Activated CD4-positive, alpha-beta memory T cell treated with anti-CD3 and anti-CD28 coated beads, Interleukin-2, amount 10 ng/mL, durations not matched to agents 7 days and 5 days (primary cell): ENCODE data around the gene BRF1. TPM values are rescaled to one million over a fixed set of nuclear protein-coding genes. Genes with fewer than 3 reads are reported as not detected.
A peak's percentile ranks its signal among the peaks of the same experiment; 100 is the strongest.

Experiments
- CTCF ChIA-PET: fragments of 350-600 bp; sonication (Branson Sonifier 250); formaldehyde crosslinking; loops from one replicate; lab custom pipeline; 2021; ENCODE audit warnings: antibody characterized with exemption, inconsistent platforms; lab: Charles Lee
- POLR2A ChIA-PET: fragments of 350-600 bp; sonication (Branson Sonifier 250); formaldehyde crosslinking; loops from one replicate; lab custom pipeline; 2021; ENCODE audit warnings: antibody characterized with exemption; lab: Charles Lee
- DNase-seq: peaks from one replicate; pipeline ENCODE4 v3.0.0-alpha.2; 2020
- H3K27ac Mint-ChIP-seq: one replicate; pipeline ENCODE4 v1.8.0; 2021; ENCODE audit warnings: mild to moderate bottlenecking, mixed read lengths
- H3K27me3 Mint-ChIP-seq: one replicate; pipeline ENCODE4 v1.8.0; 2021; ENCODE audit warnings: mixed read lengths
- H3K36me3 Mint-ChIP-seq: one replicate; pipeline ENCODE4 v1.8.0; 2021; ENCODE audit warnings: low read depth, mixed read lengths
- H3K4me1 Mint-ChIP-seq: one replicate; pipeline ENCODE4 v1.8.0; 2021; ENCODE audit warnings: mixed read lengths
- H3K4me3 Mint-ChIP-seq: one replicate; pipeline ENCODE4 v1.8.0; 2021; ENCODE audit warnings: mild to moderate bottlenecking, mixed read lengths
- H3K9me3 Mint-ChIP-seq: one replicate; pipeline ENCODE4 v1.8.0; 2021; ENCODE audit warnings: mixed read lengths
- total RNA-seq, 2 experiments: library from RNA; stranded (reverse); gene quantifications; one replicate each; pipeline ENCODE4 v1.2.3, GENCODE V29; 2021

The BRF1 gene
- total RNA-seq, 2 experiments from 2014 or later: 37.4 to 40.7 TPM

- H3K4me1 Mint-ChIP-seq: peaks cover 12% of the 10 kb centered on the region
- no peak for DNase-seq
- no peak overlapping the region for H3K27ac Mint-ChIP-seq
- POLR2A ChIA-PET: no interaction called here
- no peaks in the 10 kb centered on the region for H3K9me3 Mint-ChIP-seq
- no peaks in the 10 kb centered on the region for H3K36me3 Mint-ChIP-seq
- CTCF ChIA-PET: interaction anchor here (1.1 to 2.0 kb wide), 3 partner anchors 11 to 151 kb away, joined by 3 to 8 read pairs (median 3); no protein-coding TSS in a partner anchor
- no peak overlapping the region for H3K4me3 Mint-ChIP-seq
- peaks cover 17% of the 10 kb centered on the region for H3K27me3 Mint-ChIP-seq
These were observed 99.5 kb downstream of the BRF1 start for GRCh38 chr14:105201156-105201924.

- no peaks in the 10 kb centered on the region for H3K9me3 Mint-ChIP-seq
These were observed 100.2 kb downstream of the BRF1 start for GRCh38 chr14:105200641-105201040.

GRCh38 chr14:105200074-105200473 is 100.7 kb downstream of the BRF1 start:
- Mint-ChIP-seq H3K4me3 (no peak overlapping the region), H3K27me3 (peaks cover 23% of the 10 kb centered on the region), H3K36me3 (no peaks in the 10 kb centered on the region), H3K27ac (no peak overlapping the region), H3K4me1 (peaks cover 17% of the 10 kb centered on the region), H3K9me3 (no peaks in the 10 kb centered on the region)
- CTCF ChIA-PET: interaction anchor here (0.8 kb wide), 1 partner anchor 152 kb away, joined by 4 read pairs; no protein-coding TSS in a partner anchor
- POLR2A ChIA-PET: interaction anchor here (1.3 kb wide), 1 partner anchor 105 kb away, joined by 3 read pairs; no protein-coding TSS in a partner anchor
- DNase-seq: no peak

More at GRCh38 chr14:105200641-105201040, 100.2 kb downstream of the BRF1 start:
- no peak overlapping the region for H3K4me3 Mint-ChIP-seq
- ChIA-PET CTCF (interaction anchor here (2.0 kb wide), 1 partner anchor 151 kb away, joined by 8 read pairs; no protein-coding TSS in a partner anchor), POLR2A (no interaction called here)
- H3K36me3 Mint-ChIP-seq: no peaks in the 10 kb centered on the region
- peaks cover 20% of the 10 kb centered on the region for H3K27me3 Mint-ChIP-seq
- H3K27ac Mint-ChIP-seq: no peak overlapping the region
- peaks cover 14% of the 10 kb centered on the region for H3K4me1 Mint-ChIP-seq
- no peak for DNase-seq

GRCh38 chr14:105199093-105199492 is 101.7 kb downstream of the BRF1 start:
- CTCF ChIA-PET: no interaction called here

GRCh38 chr14:105198588-105198987 is 102.2 kb downstream of the BRF1 start:
- peaks cover 29% of the 10 kb centered on the region for H3K4me1 Mint-ChIP-seq
- ChIA-PET POLR2A (interaction anchor here (1.1 kb wide), 1 partner anchor 95 kb away, joined by 3 read pairs; no protein-coding TSS in a partner anchor), CTCF (no interaction called here)
- H3K4me3 Mint-ChIP-seq: no peak overlapping the region
- no peak overlapping the region for H3K27ac Mint-ChIP-seq
- peaks cover 31% of the 10 kb centered on the region for H3K27me3 Mint-ChIP-seq
- DNase-seq: no peak
- no peaks in the 10 kb centered on the region for H3K9me3 Mint-ChIP-seq
- H3K36me3 Mint-ChIP-seq: no peaks in the 10 kb centered on the region

More at GRCh38 chr14:105199093-105199492, 101.7 kb downstream of the BRF1 start:
- H3K27ac Mint-ChIP-seq: no peak overlapping the region
- no peaks in the 10 kb centered on the region for H3K36me3 Mint-ChIP-seq
- H3K27me3 Mint-ChIP-seq: peaks cover 31% of the 10 kb centered on the region
- no peak for DNase-seq
- H3K4me1 Mint-ChIP-seq: peaks cover 24% of the 10 kb centered on the region
- H3K9me3 Mint-ChIP-seq: no peaks in the 10 kb centered on the region
- POLR2A ChIA-PET: interaction anchor here (1.3 kb wide), 1 partner anchor 104 kb away, joined by 3 read pairs; no protein-coding TSS in a partner anchor
- no peak overlapping the region for H3K4me3 Mint-ChIP-seq

GRCh38 chr14:105197211-105197641 is 103.6 kb downstream of the BRF1 start:
- Mint-ChIP-seq H3K27ac (no peak overlapping the region), H3K9me3 (no peaks in the 10 kb centered on the region), H3K27me3 (peaks cover 31% of the 10 kb centered on the region), H3K36me3 (no peaks in the 10 kb centered on the region), H3K4me3 (no peak overlapping the region), H3K4me1 (peaks cover 33% of the 10 kb centered on the region)
- DNase-seq: no peak
- POLR2A ChIA-PET: no interaction called here
- CTCF ChIA-PET: no interaction called here

GRCh38 chr14:105196265-105196960 is 104.4 kb downstream of the BRF1 start:
- POLR2A ChIA-PET: interaction anchor here (0.8 kb wide), 1 partner anchor 8 kb away, joined by 3 read pairs; no protein-coding TSS in a partner anchor
- Mint-ChIP-seq H3K4me3 (no peak overlapping the region), H3K27ac (no peak overlapping the region), H3K4me1 (peaks cover 26% of the 10 kb centered on the region), H3K9me3 (no peaks in the 10 kb centered on the region), H3K27me3 (peaks cover 31% of the 10 kb centered on the region), H3K36me3 (no peaks in the 10 kb centered on the region)
- no peak for DNase-seq
- CTCF ChIA-PET: no interaction called here

GRCh38 chr14:105195522-105196264 is 105.1 kb downstream of the BRF1 start:
- Mint-ChIP-seq H3K27me3 (peaks cover 31% of the 10 kb centered on the region), H3K4me3 (no peak overlapping the region), H3K9me3 (no peaks in the 10 kb centered on the region), H3K4me1 (peaks cover 26% of the 10 kb centered on the region), H3K27ac (no peak overlapping the region), H3K36me3 (no peaks in the 10 kb centered on the region)
- no peak for DNase-seq
- CTCF ChIA-PET: interaction anchor here (0.6 to 2.8 kb wide), 4 partner anchors 12 to 156 kb away, joined by 3 to 9 read pairs (median 4); no protein-coding TSS in a partner anchor
- POLR2A ChIA-PET: interaction anchor here (0.8 to 0.9 kb wide), 3 partner anchors 9 to 26 kb away, joined by 3 to 4 read pairs (median 3); no protein-coding TSS in a partner anchor

GRCh38 chr14:105195051-105195450 is 105.8 kb downstream of the BRF1 start:
- CTCF ChIA-PET: interaction anchor here (0.8 to 2.8 kb wide), 3 partner anchors 12 to 157 kb away, joined by 3 to 9 read pairs (median 4); no protein-coding TSS in a partner anchor
- no peaks in the 10 kb centered on the region for H3K9me3 Mint-ChIP-seq
- DNase-seq: no peak
- no peak overlapping the region for H3K27ac Mint-ChIP-seq
- H3K36me3 Mint-ChIP-seq: no peaks in the 10 kb centered on the region
- peaks cover 26% of the 10 kb centered on the region for H3K4me1 Mint-ChIP-seq
- peaks cover 31% of the 10 kb centered on the region for H3K27me3 Mint-ChIP-seq
- POLR2A ChIA-PET: interaction anchor here (0.8 to 0.9 kb wide), 2 partner anchors 23 to 26 kb away, joined by 3 to 4 read pairs; no protein-coding TSS in a partner anchor
- no peak overlapping the region for H3K4me3 Mint-ChIP-seq

- Mint-ChIP-seq H3K27me3 (peaks cover 28% of the 10 kb centered on the region), H3K4me3 (no peak overlapping the region), H3K27ac (no peak overlapping the region), H3K9me3 (no peaks in the 10 kb centered on the region), H3K36me3 (no peaks in the 10 kb centered on the region), H3K4me1 (peaks cover 24% of the 10 kb centered on the region)
- ChIA-PET POLR2A (no interaction called here), CTCF (interaction anchor here (1.7 to 2.8 kb wide), 2 partner anchors 13 to 158 kb away, joined by 4 to 9 read pairs; no protein-coding TSS in a partner anchor)
- peak; percentile 47 for DNase-seq
These were observed 106.7 kb downstream of the BRF1 start for GRCh38 chr14:105193916-105194782.

GRCh38 chr14:105192866-105193731 is 107.7 kb downstream of the BRF1 start:
- no peak for DNase-seq
- CTCF ChIA-PET: interaction anchor here (0.7 to 2.8 kb wide), 2 partner anchors 38 to 159 kb away, joined by 3 to 9 read pairs; no protein-coding TSS in a partner anchor
- Mint-ChIP-seq H3K36me3 (no peaks in the 10 kb centered on the region), H3K27ac (no peak overlapping the region), H3K9me3 (peaks cover 1% of the 10 kb centered on the region), H3K4me3 (no peak overlapping the region), H3K4me1 (peaks cover 22% of the 10 kb centered on the region), H3K27me3 (peaks cover 22% of the 10 kb centered on the region)
- POLR2A ChIA-PET: no interaction called here
